Naive thymus-derived CD8-positive, alpha-beta T cell (primary cell): ENCODE results near the gene ABL2. TPM values are rescaled to one million over a fixed set of nuclear protein-coding genes. Genes with fewer than 3 reads are reported as not detected.

Experiments used
- polyA plus RNA-seq, 3 donors: library from polyadenylated mRNA; unstranded; fragments of 300-500 nt; fragmentation: Illumina TruSeq; gene quantifications; one replicate each; pipeline ENCODE4 v1.2.3, GENCODE V29; 2021
- total RNA-seq, 8 experiments: library from RNA in 2 of 8; stranded (reverse) in 2 of 8; gene quantifications; one replicate each; pipeline ENCODE4 v1.2.3 and lab custom pipeline; 2021 to 2026

ABL2 gene
- total and polyA plus RNA-seq, 5 experiments from 2014 or later = 0.45 to 19.3 (median 2.2) TPM

Other genes starting within 250 kb of the ABL2 start
- 10 to 100 TPM; 22.7 to 23.7 TPM for gene FAM20B, start 203.8 kb downstream of the ABL2 start, total RNA-seq
- gene FAM20B, start 203.8 kb downstream of the ABL2 start, polyA plus RNA-seq = 1 to 10 TPM; 5.1 to 7.7 (median 7.5) TPM
- 10 to 100 TPM; 21.5 to 25.1 TPM for gene TOR3A, start 147.6 kb downstream of the ABL2 start, total RNA-seq
- gene TOR3A, start 147.6 kb downstream of the ABL2 start, polyA plus RNA-seq = 10 to 100 TPM; 27.6 to 40.5 (median 29.4) TPM
- 10 to 100 TPM; 42.0 to 52.4 TPM for gene SOAT1, start 64.1 kb upstream of the ABL2 start, total RNA-seq
- gene SOAT1, start 64.1 kb upstream of the ABL2 start, polyA plus RNA-seq = 10 to 100 TPM; 55.1 to 80.1 (median 65.3) TPM
- under 1 TPM in 1 of 2 experiments, not detected in 1; 0.65 TPM for gene AXDND1, start 136.3 kb upstream of the ABL2 start, total RNA-seq
- not detected for gene AXDND1, start 136.3 kb upstream of the ABL2 start, polyA plus RNA-seq